K562 (cell line): ENCODE data around the gene B4GALNT2. TPM values are rescaled to one million over a fixed set of nuclear protein-coding genes. Genes with fewer than 3 reads are reported as not detected.

Experiments used
- ATAC-seq: fragments of 200-7000 bp; cut with Tn5 transposase; 3 replicates; pipeline ENCODE4 v1.9.1; 2020; ENCODE audit warnings: moderate library complexity
- BruUV-seq: library from RNA; stranded (reverse); fragments of 400-500 nt; replicated peaks from 2 replicates; lab custom pipeline; 2021; lab: Mats Ljungman, UMichigan
- CTCF ChIA-PET: fragments of 300-600 bp; formaldehyde crosslinking; extraction: SDS; loops from one replicate; lab custom pipeline; 2021; ENCODE audit warnings: low intra/inter-chr PET ratio; lab: Yijun Ruan, JAX
- POLR2A ChIA-PET: fragments of 300-600, 350-650 bp; sonication (Branson Sonifier 250); formaldehyde crosslinking; extraction: SDS; loops from one replicate; lab custom pipeline; 2021; ENCODE audit warnings: antibody characterized with exemption, inconsistent platforms; lab: Yijun Ruan, JAX
- DNase-seq, 4 experiments: peaks; one replicate each; pipeline versions ENCODE4 v3.0.0 to v3.0.0-alpha.2; 2011 to 2018; ENCODE audit warnings: low spot score in 3 of 4, mixed read lengths in 3 of 4; ENCODE audit errors: extremely low read depth in 1 of 4
- FAIRE-seq: peaks from 2 replicates; lab custom pipeline; 2011; peaks lifted over from hg19 to GRCh38; lab: Jason Lieb, UNC
- H2AFZ ChIP-seq: 2 replicates; pipeline ENCODE4 v1.6.0; 2011; ENCODE audit warnings: low read depth, low read length, control low read depth, inconsistent platforms
- H3K27ac ChIP-seq: fragments of 200-600 bp; 3 replicates; pipeline ENCODE4 v1.8.0; 2011; ENCODE audit warnings: low read depth, mild to moderate bottlenecking, control low read depth, inconsistent platforms, low read length, moderate library complexity, mixed read lengths; ENCODE audit errors: extremely low read depth
- H3K27me3 ChIP-seq, 2 experiments: fragments of 300-600 bp in 1 of 2; 2 replicates in 1 of 2; 3 replicates in 1 of 2; pipeline versions ENCODE4 v1.6.0 to v1.8.0; 2011; ENCODE audit warnings: inconsistent platforms in 2 of 2, low read length in 2 of 2, mild to moderate bottlenecking in 1 of 2, mixed read lengths in 1 of 2, moderate library complexity in 1 of 2; ENCODE audit not compliant: control insufficient read depth in 2 of 2, insufficient read depth in 2 of 2
- H3K36me3 ChIP-seq: fragments of 300-600 bp; 3 replicates; pipeline ENCODE4 v1.8.0; 2011; ENCODE audit warnings: mild to moderate bottlenecking, low read length, inconsistent platforms; ENCODE audit not compliant: control insufficient read depth, insufficient read depth
- H3K4me1 ChIP-seq, 2 experiments: fragments of 200-600 bp in 1 of 2; replicated peaks in 1 of 2; 2 replicates in 1 of 2; 3 replicates in 1 of 2; pipeline versions ENCODE4 v1.5.1 to v1.8.0; 2011; ENCODE audit warnings: inconsistent platforms in 2 of 2, low read length in 2 of 2, mild to moderate bottlenecking in 1 of 2, mixed read lengths in 1 of 2, moderate library complexity in 1 of 2; ENCODE audit not compliant: control insufficient read depth in 2 of 2, insufficient read depth in 2 of 2
- H3K4me2 ChIP-seq: 2 replicates; pipeline ENCODE4 v1.6.1; 2011; ENCODE audit warnings: low read length, control low read depth, inconsistent platforms, mixed read lengths; ENCODE audit not compliant: insufficient read depth
- H3K4me3 ChIP-seq: fragments of 200-600 bp; sonication (generic), shearing (Covaris generic); 2 replicates; pipeline ENCODE4 v1.5.1; 2016; ENCODE audit warnings: control low read depth, inconsistent platforms
- H3K79me2 ChIP-seq: fragments of 200-600 bp; 3 replicates; pipeline ENCODE4 v1.8.0; 2011; ENCODE audit warnings: low read length, inconsistent platforms; ENCODE audit not compliant: control insufficient read depth, insufficient read depth
- H3K9ac ChIP-seq, 2 experiments: 2 replicates each; pipeline versions ENCODE4 v1.6.0 to v1.6.1; 2011; ENCODE audit warnings: low read depth in 2 of 2, low read length in 2 of 2, control low read depth in 1 of 2, inconsistent platforms in 1 of 2, mild to moderate bottlenecking in 1 of 2, mixed read lengths in 1 of 2; ENCODE audit not compliant: insufficient read depth in 1 of 2
- H3K9me1 ChIP-seq: one replicate; pipeline ENCODE4 v1.6.0; 2011; ENCODE audit warnings: inconsistent platforms, mild to moderate bottlenecking, low read length, moderate library complexity; ENCODE audit not compliant: control insufficient read depth, insufficient read depth
- H3K9me3 ChIP-seq: replicated peaks from 2 replicates; pipeline ENCODE4 v1.5.1; 2011; ENCODE audit warnings: low read depth, low read length, inconsistent platforms; ENCODE audit not compliant: control insufficient read depth, insufficient read depth
- H4K20me1 ChIP-seq: replicated peaks from 2 replicates; pipeline ENCODE4 v1.6.1; 2011; ENCODE audit warnings: low read length, inconsistent platforms, mixed read lengths; ENCODE audit not compliant: control insufficient read depth, insufficient read depth
- DDX20 ChIP-seq: fragments of 450-650 bp; IDR thresholded peaks from 2 replicates; pipeline ENCODE4 v1.6.1; 2016; ENCODE audit warnings: missing genetic modification characterization, low read depth, mild to moderate bottlenecking, missing compliant biosample characterization, moderate library complexity
- EWSR1 ChIP-seq: fragments of 450-650 bp; IDR thresholded peaks from 2 replicates; pipeline ENCODE4 v1.6.1; 2018; ENCODE audit warnings: borderline replicate concordance, mild to moderate bottlenecking, low read depth, moderate library complexity; ENCODE audit not compliant: partially characterized antibody
- HLTF ChIP-seq: fragments of 450-650 bp; IDR thresholded peaks from 2 replicates; pipeline ENCODE4 v1.6.1; 2016
- KHSRP ChIP-seq: fragments of 450-650 bp; IDR thresholded peaks from 2 replicates; pipeline ENCODE4 v1.6.1; 2017
- ZNF184 ChIP-seq: sonication (generic); formaldehyde crosslinking; IDR thresholded peaks from 2 replicates; pipeline ENCODE4 v1.5.0; 2020; ENCODE audit warnings: missing genetic modification reagents
- WGBS: fragments of 100-300 bp; shearing (Covaris generic); methylation state at CpG from one replicate; pipeline ENCODE4 v1.1.6; 2016; ENCODE audit warnings: low coverage, mixed read lengths; ENCODE audit not compliant: insufficient coverage; ENCODE audit errors: missing lambda C conversion rate; 5-methylcytosine and 5-hydroxymethylcytosine counted together
- in situ Hi-C: fragments of 300-500 bp; cut with MboI; formaldehyde crosslinking; loops from 4 replicates; pipeline ENCODE4 v1.15.0; 2018; ENCODE audit warnings: inconsistent platforms, mixed read lengths
- intact Hi-C: fragments of 100-400 bp; cut with micrococcal nuclease; formaldehyde crosslinking; loops from 2 replicates; pipeline ENCODE4 v1.14.2; 2022
- polyA plus RNA-seq, 8 experiments: library from polyadenylated mRNA; depleted of rRNA in 4 of 8; stranded (reverse) in 5 of 8; unstranded in 3 of 8; fragments of >200 nt; fragmentation: Nextera tagmentation in 2 of 8; fragmentation: Illumina TruSeq in 1 of 8; extraction: Ambion mirVana in 2 of 8; extraction: Trizol in 1 of 8; gene quantifications; 2 replicates each; pipeline versions ENCODE4 v1.2.1 to v1.2.3, GENCODE V29; 2011 to 2014; ENCODE audit warnings: inconsistent platforms in 1 of 8, missing spikeins in 1 of 8
- total RNA-seq, 7 experiments: library from RNA; depleted of rRNA in 6 of 7; stranded (reverse); fragments of >200 nt in 6 of 7; fragmentation: Illumina TruSeq in 2 of 7; extraction: Trizol in 2 of 7; gene quantifications; 2 replicates each; pipeline versions ENCODE4 v1.2.1 to v1.2.3, GENCODE V29; 2011 to 2021; ENCODE audit warnings: low replicate concordance in 1 of 7

The B4GALNT2 gene
- total and polyA plus RNA-seq, 9 of the 15 experiments (the other 6 are each of a cell fraction or from before 2014, with no cell fraction given): not detected

DNA sequence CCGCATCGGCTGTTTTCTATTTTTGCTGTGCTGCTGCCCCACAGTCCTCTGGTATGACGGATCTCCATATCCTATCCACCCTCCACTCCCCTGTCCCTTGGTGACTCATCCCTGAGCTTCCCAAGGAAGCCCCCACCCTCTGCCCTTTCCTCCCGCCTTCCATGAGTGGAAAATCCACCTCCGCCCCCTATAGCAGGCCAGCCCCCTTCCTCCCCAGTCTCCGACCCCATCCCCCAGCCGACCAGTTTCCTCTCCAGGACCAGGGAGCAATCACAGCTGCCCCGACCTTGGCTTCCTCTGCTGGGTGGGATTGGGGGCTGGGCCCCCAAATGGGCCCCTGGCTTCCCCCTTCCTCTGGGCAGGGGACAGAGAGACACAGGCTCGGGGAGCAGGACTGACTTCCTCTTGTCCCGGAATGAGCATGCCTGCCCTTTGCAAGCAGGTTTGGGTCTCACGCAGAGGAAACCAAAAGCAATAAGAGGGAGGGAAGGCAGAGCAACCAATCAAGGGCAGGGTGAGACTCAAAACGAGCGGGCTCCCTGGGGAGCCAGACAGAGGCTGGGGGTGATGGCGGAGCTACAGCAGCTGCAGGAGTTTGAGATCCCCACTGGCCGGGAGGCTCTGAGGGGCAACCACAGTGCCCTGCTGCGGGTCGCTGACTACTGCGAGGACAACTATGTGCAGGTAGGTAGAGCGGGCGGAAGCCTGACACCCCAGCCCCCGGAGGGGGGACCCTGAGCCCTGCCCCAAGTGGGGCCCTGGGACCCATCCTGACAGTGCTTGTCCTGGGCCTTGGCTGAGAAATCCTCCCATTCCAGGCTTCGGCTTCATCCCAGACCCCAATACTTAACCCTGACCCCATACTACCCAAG lies 77.8 kb downstream of the B4GALNT2 start, which contains the start of the genes ABI3 and GNGT2:
Gene ABI3, plus strand, starts transcription at position 550 of the 872 bp plus-strand sequence. Its CDS starts 18 bp downstream, at position 568.
Gene GNGT2, minus strand, starts transcription at position 417 of the 872 bp plus-strand sequence. CDS start 3,152 bp downstream, outside the sequence.
- no peak within 1 kb of the TSS for H3K27ac ChIP-seq
- 4% methylated on average over 15 of the region's 22 CpGs for WGBS
- FAIRE-seq (no peak), ATAC-seq (no peak)
- H3K9me1 ChIP-seq: no peaks in the 10 kb centered on the region
- no peaks in the 10 kb centered on the region for H3K79me2 ChIP-seq
- H3K9ac ChIP-seq: peak within 1 kb of the TSS in 1 of 2 experiments; percentile 43; a peak in 2 of 4 replicates
- no peak within 1 kb of the TSS for H3K4me2 ChIP-seq
- no peaks in the 10 kb centered on the region for H3K9me3 ChIP-seq
- POLR2A ChIA-PET: interaction anchor here (1.0 kb wide), 1 partner anchor 16 kb away, joined by 4 read pairs; no protein-coding TSS in a partner anchor
- peaks cover 0 to 4% of the 10 kb centered on the region in 2 experiments; a peak in 3 of 5 replicates for H3K4me1 ChIP-seq
- no peak within 1 kb of the TSS for H2AFZ ChIP-seq
- TF ChIP-seq EWSR1: no peak
- no peak for TF ChIP-seq HLTF
- no peak for TF ChIP-seq ZNF184 (CRISPR knock-in tag)
- no peak for TF ChIP-seq DDX20 (tag)
- TF ChIP-seq KHSRP: no peak
- TF ChIP-seq, all 486 proteins: peak for 0
- no peak for DNase-seq
- Histone ChIP-seq H3K27me3 (peaks cover 40 to 80% of the 10 kb centered on the region in 2 experiments), H3K36me3 (no peaks in the 10 kb centered on the region), H4K20me1 (no peaks in the 10 kb centered on the region), H3K4me3 (no peak within 1 kb of the TSS)
- CTCF ChIA-PET: no interaction called here
- in situ Hi-C loops (no loop called here), intact Hi-C loops (no loop called here)
- BruUV-seq: no TSS peak
